LHCN-M2 (cell line): ENCODE results near the gene TMEM217. TPM values are rescaled to one million over a fixed set of nuclear protein-coding genes. Genes with fewer than 3 reads are reported as not detected.
A peak's percentile ranks its signal among the peaks of the same experiment; 100 is the strongest.
"Not testable (repeated sequence)": the region's sequence is repeated elsewhere in the genome, so short reads cannot be mapped to it uniquely, and the experiment has no call there.

ENCODE experiments used
- DNase-seq: peaks from one replicate; pipeline ENCODE4 v3.0.0-alpha.2; 2012; ENCODE audit warnings: low read depth
- total RNA-seq: library from RNA; depleted of rRNA; stranded (reverse); fragments of >200 nt; gene quantifications from 2 replicates; pipeline ENCODE4 v1.2.3, GENCODE V29; 2014

Gene TMEM217
- total RNA-seq, 1 experiment from 2014 or later = 0.40 TPM

GRCh38 chr6:37218061-37218460, 39.9 kb downstream of the TMEM217 start:
- DNase-seq = no peak

- no peak for DNase-seq
These were observed 45.7 kb downstream of the TMEM217 start for GRCh38 chr6:37212268-37212667.

- DNase-seq = peak; percentile 75
These were observed 47.5 kb downstream of the TMEM217 start for GRCh38 chr6:37210313-37210968.

DNA sequence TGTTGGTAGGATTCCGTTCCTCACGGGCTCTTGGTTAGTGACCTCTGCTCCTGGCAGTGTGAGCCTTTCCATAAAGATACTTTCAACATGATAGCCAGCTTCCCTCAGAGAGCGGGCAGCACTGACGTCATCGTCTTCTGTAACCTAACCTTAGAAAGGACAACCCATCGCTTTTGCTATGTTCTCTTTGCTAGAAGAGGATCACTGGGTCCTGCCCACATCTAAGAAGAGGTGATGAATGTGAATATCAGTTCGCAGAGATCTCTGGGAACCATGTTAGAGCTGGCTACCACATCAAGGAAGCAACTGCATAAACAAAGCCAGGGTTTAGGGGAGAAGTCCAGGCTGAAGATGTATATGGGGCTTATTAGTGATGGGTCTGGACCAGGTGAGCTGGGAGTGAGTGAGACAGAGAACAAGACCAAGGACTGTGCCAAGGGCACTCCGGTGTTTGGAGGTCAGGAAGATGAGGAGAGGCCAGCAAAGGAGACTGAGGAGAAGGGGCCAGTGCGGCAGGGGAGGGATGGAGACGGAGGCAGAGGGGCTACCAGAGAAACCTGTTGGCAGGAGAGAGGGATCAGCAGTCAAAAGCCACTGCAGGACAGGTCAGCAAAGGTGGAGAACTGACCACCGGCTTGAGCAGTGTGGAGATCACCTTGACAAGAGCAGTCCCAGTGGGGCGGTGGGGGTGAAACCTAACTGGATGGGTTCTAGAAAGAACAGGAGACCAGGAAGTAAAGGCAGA, 48.3 kb downstream of the TMEM217 start:
- DNase-seq = no peak

DNA sequence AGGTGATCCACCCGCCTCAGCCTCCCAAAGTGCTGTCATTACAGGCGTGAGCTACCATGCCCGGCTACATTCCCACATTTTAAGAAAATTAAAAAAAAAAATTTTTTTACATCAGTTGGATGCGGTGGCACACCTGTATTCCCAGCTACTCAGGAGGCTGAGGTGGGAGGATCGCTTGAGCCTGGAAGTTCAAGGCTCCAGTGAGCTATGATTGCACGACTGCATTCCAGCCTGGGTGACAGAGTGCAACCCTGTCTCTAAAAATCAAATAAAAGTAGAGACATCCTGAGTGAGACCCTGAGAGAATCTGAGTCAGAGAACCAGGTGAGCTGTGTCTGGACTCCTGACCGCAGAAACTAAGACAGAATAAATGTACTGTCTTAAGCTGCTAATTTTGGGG, 49.2 kb downstream of the TMEM217 start:
- DNase-seq = no peak

- DNase-seq = peak; percentile 62
These were observed 50.0 kb downstream of the TMEM217 start for GRCh38 chr6:37207903-37208456.

DNA sequence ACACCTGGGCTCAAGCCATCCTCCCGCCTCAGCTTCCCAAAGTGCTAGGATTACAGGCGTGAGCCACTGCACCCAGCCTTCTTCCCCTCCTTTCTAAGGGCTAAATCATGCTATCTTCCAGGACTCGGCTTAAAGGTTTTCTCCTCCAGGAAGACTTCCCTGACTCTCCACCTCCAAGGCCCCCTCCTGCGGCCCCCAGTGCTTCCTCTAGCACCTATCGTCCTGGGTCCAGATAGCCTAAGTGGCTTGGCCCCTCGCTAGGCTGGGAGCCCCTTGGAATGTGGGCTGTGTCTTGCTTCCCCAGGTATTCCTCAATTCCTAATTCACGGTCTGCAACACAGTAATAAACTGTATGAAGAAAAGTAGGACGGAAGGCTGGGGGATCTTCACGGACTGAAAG, 51.3 kb downstream of the TMEM217 start:
- DNase-seq = no peak

GRCh38 chr6:37205997-37206340, 52.0 kb downstream of the TMEM217 start:
- no peak for DNase-seq

DNA sequence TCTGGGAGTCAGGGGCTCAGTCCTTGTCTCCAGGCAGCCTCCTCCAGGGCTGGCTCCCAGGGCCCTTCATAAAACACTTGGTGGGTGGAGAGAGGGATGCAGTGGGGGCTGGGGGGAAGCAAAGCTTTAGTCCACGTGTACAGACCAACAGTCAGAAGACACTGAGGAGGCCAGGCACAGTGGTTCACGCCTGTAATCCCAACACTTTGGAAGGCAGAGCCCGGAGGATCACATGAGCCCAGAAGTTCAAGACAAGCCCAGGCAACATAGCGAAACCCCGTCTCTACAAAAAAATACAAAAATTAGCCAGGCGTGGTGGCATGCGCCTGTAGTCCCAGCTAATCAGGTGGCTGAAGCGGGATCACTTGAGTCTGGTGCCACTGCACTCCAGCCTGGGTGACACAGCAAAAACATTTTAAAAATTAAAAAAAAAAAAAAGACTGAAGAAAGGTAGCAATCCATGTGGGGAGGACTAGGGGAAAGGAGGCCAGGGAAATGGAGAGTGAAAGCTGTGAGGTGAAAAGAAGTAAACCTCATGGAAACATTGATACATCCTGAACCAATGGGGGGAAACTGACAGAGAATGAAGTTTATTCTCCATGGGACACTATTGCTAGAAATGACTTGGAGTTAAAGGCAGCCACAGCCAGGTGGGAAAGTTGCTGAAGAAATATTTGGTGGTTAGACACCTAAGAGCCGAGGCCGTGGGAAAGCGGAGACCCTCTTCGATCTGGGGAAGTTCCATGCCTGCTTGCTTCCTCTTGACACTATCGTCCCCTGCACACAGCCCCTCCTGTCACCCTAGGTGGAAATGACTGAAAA, 52.6 kb downstream of the TMEM217 start:
- no peak for DNase-seq

DNA sequence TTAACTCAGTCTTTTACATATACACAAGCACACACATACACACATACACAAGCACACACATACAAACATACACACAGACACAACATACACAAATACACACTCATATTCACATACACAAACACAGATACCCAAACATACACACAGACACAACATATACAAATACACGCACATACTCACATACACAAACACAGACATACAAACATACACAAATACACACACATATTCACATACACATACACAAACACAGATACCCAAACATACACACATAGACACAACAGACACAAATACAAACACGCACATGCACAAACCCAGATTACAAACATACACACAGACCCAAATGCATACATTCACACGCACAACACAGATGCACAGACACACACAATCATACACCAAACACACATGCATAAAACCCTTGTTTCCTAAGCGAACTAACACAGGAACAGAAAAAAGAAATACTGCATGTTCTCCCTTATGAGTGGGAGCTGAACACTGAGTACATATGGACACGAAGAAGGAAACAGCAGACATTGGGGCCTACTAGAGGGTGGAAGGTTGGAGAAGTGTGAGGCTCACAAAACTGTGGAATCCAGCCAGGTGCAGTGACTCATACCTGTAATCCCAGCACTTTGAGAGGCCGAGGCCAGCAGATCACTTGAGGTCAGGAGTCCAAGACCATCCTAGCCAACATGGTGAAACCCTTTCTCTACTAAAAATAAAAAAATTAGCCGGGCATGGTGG, 53.8 kb downstream of the TMEM217 start:
- peak; percentile 52 for DNase-seq

DNA sequence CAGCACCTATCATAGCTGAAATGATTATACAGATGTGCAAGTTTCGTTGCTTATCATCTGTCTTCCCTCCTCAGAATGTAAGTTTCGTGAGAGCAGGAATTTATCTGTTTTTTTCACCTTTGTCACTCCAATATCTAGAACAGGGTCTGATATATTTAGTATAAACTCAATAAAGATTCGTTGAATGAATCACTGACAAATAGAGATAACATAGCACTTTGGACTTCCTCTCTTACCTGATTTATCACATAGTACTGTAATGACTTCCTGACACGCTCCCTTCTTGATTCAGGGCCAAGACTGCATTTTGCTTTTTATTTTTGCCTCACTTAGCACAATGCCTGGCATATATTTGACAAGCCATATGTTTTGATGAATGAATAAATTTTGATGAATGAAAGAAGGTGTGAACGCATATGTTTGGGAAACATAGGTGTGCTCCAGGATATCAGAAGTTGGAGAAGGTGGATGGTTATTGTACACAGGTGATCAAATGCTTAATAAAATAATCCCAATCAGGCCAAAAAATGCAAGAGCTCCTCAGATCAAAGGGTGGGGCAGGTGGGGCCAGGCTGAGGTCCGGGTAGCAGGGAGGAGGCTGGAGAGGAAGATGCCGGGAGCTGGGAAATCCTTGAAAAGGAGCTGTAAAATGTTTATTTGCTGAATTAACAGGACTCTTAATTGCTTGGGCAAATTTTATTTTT, 55.0 kb downstream of the TMEM217 start:
- DNase-seq = no peak

GRCh38 chr6:37201726-37202125, 56.2 kb downstream of the TMEM217 start:
- DNase-seq = no peak

DNA sequence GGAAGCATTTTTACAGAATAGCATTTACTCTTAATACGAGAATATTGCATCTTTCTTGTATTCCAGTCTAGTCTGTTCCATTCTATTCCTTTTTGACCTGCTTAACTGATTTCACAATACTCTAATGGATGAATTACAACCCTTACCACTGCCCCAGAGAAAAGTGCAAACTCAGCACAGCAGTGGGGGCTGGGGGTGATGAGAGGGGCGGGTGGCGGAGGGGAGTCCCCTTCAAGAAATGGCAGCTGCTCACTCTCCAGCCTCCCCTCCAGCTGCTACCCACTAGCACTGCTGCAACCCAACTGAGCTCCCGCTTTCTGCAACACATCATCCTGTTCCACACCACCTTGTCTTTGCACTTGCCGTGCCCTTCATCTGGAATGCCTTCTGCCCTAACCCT, 57.9 kb downstream of the TMEM217 start:
- no peak for DNase-seq

DNA sequence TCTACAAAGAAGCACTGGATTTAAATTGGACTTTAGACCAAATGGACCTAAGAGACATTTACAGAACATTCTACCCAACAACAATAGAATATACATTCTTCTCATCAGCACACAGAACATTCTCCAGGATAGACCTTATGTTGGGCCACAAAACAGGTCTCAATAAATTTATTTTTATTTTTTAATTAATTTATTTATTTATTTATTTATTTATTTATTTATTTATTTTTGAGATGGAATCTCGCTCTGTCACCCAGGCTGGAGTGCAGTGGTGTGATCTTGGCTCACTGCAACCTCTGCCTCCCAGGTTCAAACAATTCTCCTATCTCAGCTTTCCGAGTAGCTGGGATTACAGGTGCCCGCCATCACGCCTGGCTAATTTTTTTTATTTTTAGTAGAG, 61.5 kb downstream of the TMEM217 start:
- not testable (repeated sequence) for DNase-seq

- not testable (repeated sequence) for DNase-seq
These were observed 63.1 kb downstream of the TMEM217 start for GRCh38 chr6:37194886-37195285.

- DNase-seq = no peak
These were observed 65.3 kb downstream of the TMEM217 start for GRCh38 chr6:37192666-37193065.

DNA sequence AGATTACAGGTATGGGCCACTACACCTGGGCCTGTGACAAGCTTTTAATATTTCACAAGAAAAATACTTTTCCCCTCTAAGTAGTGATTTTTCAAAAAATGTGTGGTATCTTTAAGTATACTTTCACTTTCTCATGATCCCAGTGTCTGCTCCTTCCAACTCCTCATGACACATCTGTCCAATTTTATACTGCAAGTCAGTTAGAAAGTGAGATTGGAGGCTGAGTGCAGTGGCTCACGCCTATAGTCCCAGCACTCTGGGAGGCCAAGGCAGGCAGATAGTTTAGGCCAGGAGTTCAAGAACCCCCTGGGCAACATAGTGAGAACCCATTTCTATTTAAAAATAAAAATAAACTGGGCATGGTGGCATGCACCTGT, 67.8 kb downstream of the TMEM217 start:
- no peak for DNase-seq

GRCh38 chr6:37188962-37189510, 68.9 kb downstream of the TMEM217 start:
- DNase-seq = no peak

DNA sequence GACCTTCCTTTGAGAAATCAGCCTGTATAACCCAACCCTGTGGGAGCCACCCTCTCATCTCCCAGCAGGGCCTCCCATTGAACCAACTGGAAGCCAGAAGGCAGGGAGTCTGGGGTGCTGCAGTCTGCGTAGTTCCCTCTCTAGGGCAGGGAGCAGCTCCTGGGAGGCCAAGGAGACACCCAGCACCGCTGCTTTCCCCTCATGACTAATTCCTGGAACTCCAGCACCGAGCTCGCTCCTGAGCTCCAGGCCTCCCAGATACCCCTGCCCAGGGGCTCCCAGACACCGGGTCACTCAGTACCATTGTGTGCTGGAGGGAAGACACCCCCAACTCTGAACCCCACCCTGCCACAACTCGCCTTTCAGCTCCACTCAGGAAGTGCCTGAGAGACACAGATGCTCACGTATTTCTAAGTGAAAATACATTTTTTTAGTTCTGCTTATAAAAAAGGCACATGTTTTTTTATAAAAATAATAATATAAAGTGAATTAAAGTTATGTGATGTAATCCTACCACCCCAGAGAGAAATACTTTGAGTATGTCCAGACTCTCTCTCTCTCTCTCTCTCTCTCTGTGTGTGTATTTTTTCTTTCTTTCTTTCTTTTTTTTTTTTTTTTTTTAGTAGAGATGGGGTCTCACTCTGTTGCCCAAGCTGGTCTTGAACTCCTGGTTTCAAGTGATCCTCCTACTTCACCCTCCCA, 70.5 kb downstream of the TMEM217 start:
- no peak for DNase-seq
